ENCODE data around the gene CAMTA1.

GRCh38 chr1:7052701-7053100, 267.4 kb downstream of the CAMTA1 start:
- TF ChIP-seq CTCF (IDR thresholded peaks at IDR 0.05) (no peak), NFIC (IDR thresholded peaks at IDR 0.05; ENCODE audit: borderline replicate concordance) (no peak), RAD21 (IDR thresholded peaks at IDR 0.05; ENCODE audit: low read length) (no peak), ELF1 (IDR thresholded peaks at IDR 0.05) (no peak), MAX (IDR thresholded peaks at IDR 0.05; ENCODE audit: low read depth) (no peak), NRF1 (IDR thresholded peaks at IDR 0.05; ENCODE audit: low read depth, low read length) (no peak), RCOR1 (IDR thresholded peaks at IDR 0.05; ENCODE audit: low read length) (no peak), POLR2AphosphoS5 (IDR thresholded peaks at IDR 0.05; ENCODE audit: low read depth, low read length) (no peak), EP300 (IDR thresholded peaks at IDR 0.05; ENCODE audit: borderline replicate concordance in 1 of 2, low read depth in 1 of 2, low read length in 1 of 2) (no peak), REST (IDR thresholded peaks at IDR 0.05; ENCODE audit: low read depth, low read length) (no peak), TCF12 (IDR thresholded peaks at IDR 0.05) (no peak), MXI1 (IDR thresholded peaks at IDR 0.05; ENCODE audit: low read depth, low read length) (no peak), ZBTB33 (IDR thresholded peaks at IDR 0.05; ENCODE audit: borderline replicate concordance, low read depth) (no peak)
